Measurements from ENCODE around the gene KCNIP1.

Gene KCNIP1

GRCh38 chr5:170694911-170695310 lies 191.1 kb downstream of the KCNIP1 start:
- H3K27ac ChIP-seq: no peak overlapping the region

GRCh38 chr5:170697031-170697430 lies 193.2 kb downstream of the KCNIP1 start:
- H3K27ac ChIP-seq: no peak overlapping the region
- TF ChIP-seq CTCF (conservative IDR thresholded peaks at IDR 0.05): no peak

More at GRCh38 chr5:170694911-170695310, 191.1 kb downstream of the KCNIP1 start:
- no peak for TF ChIP-seq CTCF (conservative IDR thresholded peaks at IDR 0.05)

GRCh38 chr5:170700503-170700902 lies 196.7 kb downstream of the KCNIP1 start:
- no peak for TF ChIP-seq CTCF (conservative IDR thresholded peaks at IDR 0.05)
- no peak overlapping the region for H3K27ac ChIP-seq

- TF ChIP-seq CTCF (conservative IDR thresholded peaks at IDR 0.05): no peak
- H3K27ac ChIP-seq: no peak overlapping the region
Observed at GRCh38 chr5:170701334-170701733, 197.5 kb downstream of the KCNIP1 start.

- H3K27ac ChIP-seq: peak overlapping the region; percentile 45
- TF ChIP-seq CTCF (conservative IDR thresholded peaks at IDR 0.05): no peak
Observed at GRCh38 chr5:170704417-170705192, 200.8 kb downstream of the KCNIP1 start.

GRCh38 chr5:170709640-170710039 lies 205.8 kb downstream of the KCNIP1 start:
- no peak for TF ChIP-seq CTCF (conservative IDR thresholded peaks at IDR 0.05)
- H3K27ac ChIP-seq: no peak overlapping the region

GRCh38 chr5:170711300-170711699 lies 207.5 kb downstream of the KCNIP1 start:
- no peak for TF ChIP-seq CTCF (conservative IDR thresholded peaks at IDR 0.05)
- H3K27ac ChIP-seq: no peak overlapping the region
